HG02763 (cell line): ENCODE results near the gene PAH.

Experiments
- ATAC-seq: cut with Tn5 transposase; IDR thresholded peaks from one replicate; pipeline ENCODE4 v1.9.1; 2021; ENCODE audit warnings: mild to moderate bottlenecking, moderate library complexity; ENCODE audit not compliant: unreplicated experiment

PAH gene

GRCh38 chr12:102902093-102902492 lies 15.0 kb downstream of the PAH start:
- ATAC-seq: no peak

GRCh38 chr12:102900389-102900788 lies 16.7 kb downstream of the PAH start:
- ATAC-seq: no peak

- ATAC-seq: no peak
Observed at GRCh38 chr12:102896067-102896466, 21.0 kb downstream of the PAH start.

GRCh38 chr12:102891756-102892155 lies 25.3 kb downstream of the PAH start:
- ATAC-seq: no peak

- ATAC-seq: no peak
Observed at GRCh38 chr12:102888511-102888910, 28.5 kb downstream of the PAH start.

GRCh38 chr12:102885043-102885932 lies 31.8 kb downstream of the PAH start:
- ATAC-seq: no peak

GRCh38 chr12:102883204-102883799 lies 33.7 kb downstream of the PAH start:
- no peak for ATAC-seq

GRCh38 chr12:102880783-102881182 lies 36.3 kb downstream of the PAH start:
- no peak for ATAC-seq

GRCh38 chr12:102879144-102879763 lies 37.8 kb downstream of the PAH start:
- ATAC-seq: no peak

- no peak for ATAC-seq
Observed at GRCh38 chr12:102876883-102877282, 40.2 kb downstream of the PAH start.

GRCh38 chr12:102874819-102875218 lies 42.2 kb downstream of the PAH start:
- ATAC-seq: no peak

- ATAC-seq: no peak
Observed at GRCh38 chr12:102873077-102873476, 44.0 kb downstream of the PAH start.

GRCh38 chr12:102871014-102871413 lies 46.0 kb downstream of the PAH start:
- no peak for ATAC-seq

GRCh38 chr12:102869571-102869970 lies 47.5 kb downstream of the PAH start:
- no peak for ATAC-seq

GRCh38 chr12:102865821-102866615 lies 51.0 kb downstream of the PAH start:
- no peak for ATAC-seq

GRCh38 chr12:102862486-102862885 lies 54.6 kb downstream of the PAH start:
- no peak for ATAC-seq

- ATAC-seq: no peak
Observed at GRCh38 chr12:102851246-102851645, 65.8 kb downstream of the PAH start.

- no peak for ATAC-seq
Observed at GRCh38 chr12:102849722-102850447, 67.2 kb downstream of the PAH start.

GRCh38 chr12:102848832-102849231 lies 68.2 kb downstream of the PAH start:
- ATAC-seq: no peak

GRCh38 chr12:102847131-102847530 lies 69.9 kb downstream of the PAH start:
- ATAC-seq: no peak
